IMR-90 (cell line): ENCODE measurements around the gene ARAP3. TPM values are rescaled to one million over a fixed set of nuclear protein-coding genes. Genes with fewer than 3 reads are reported as not detected.

Source experiments
- ATAC-seq: fragments of 200-7000 bp; cut with Tn5 transposase; 2 replicates; pipeline ENCODE4 v1.9.1; 2020; ENCODE audit warnings: low read depth, mild to moderate bottlenecking, moderate library complexity
- BruUV-seq: library from RNA; stranded (reverse); fragments of 400-500 nt; replicated peaks from 2 replicates; lab custom pipeline; 2021; lab: Mats Ljungman, UMichigan
- CTCF ChIA-PET: fragments of 300-600 bp; formaldehyde crosslinking; extraction: SDS; loops from one replicate; lab custom pipeline; 2021; ENCODE audit warnings: antibody characterized with exemption; lab: Yijun Ruan, JAX
- POLR2A ChIA-PET: fragments of 300-600 bp; sonication (Branson Sonifier 250); formaldehyde crosslinking; loops from one replicate; lab custom pipeline; 2022; ENCODE audit warnings: antibody characterized with exemption; ENCODE audit not compliant: unreplicated experiment; lab: Charles Lee
- DNase-seq: peaks from one replicate; pipeline ENCODE4 v3.0.0; 2013
- H2AFZ ChIP-seq: replicated peaks from 2 replicates; pipeline ENCODE3; 2013; ENCODE audit warnings: low read length, mild to moderate bottlenecking; ENCODE audit not compliant: poor library complexity
- H2AK5ac ChIP-seq: 2 replicates; pipeline ENCODE4 v1.6.1; 2013; ENCODE audit warnings: low read depth, low read length, inconsistent platforms
- H2AK9ac ChIP-seq: replicated peaks from 2 replicates; pipeline ENCODE3; 2013; ENCODE audit warnings: mild to moderate bottlenecking, low read depth, low read length, moderate library complexity; ENCODE audit not compliant: poor library complexity
- H2BK120ac ChIP-seq: 2 replicates; pipeline ENCODE4 v1.6.1; 2013; ENCODE audit warnings: low read depth, low read length, inconsistent platforms
- H2BK15ac ChIP-seq: 3 replicates; pipeline ENCODE4 v1.6.1; 2013; ENCODE audit warnings: low read depth, low read length, inconsistent platforms
- H2BK20ac ChIP-seq: 2 replicates; pipeline ENCODE4 v1.6.1; 2013; ENCODE audit warnings: low read depth, mild to moderate bottlenecking, inconsistent platforms, low read length, moderate library complexity
- H2BK5ac ChIP-seq: 2 replicates; pipeline ENCODE4 v1.6.1; 2013; ENCODE audit warnings: mild to moderate bottlenecking, low read depth, low read length, inconsistent platforms; ENCODE audit not compliant: poor library complexity, severe bottlenecking
- H3K14ac ChIP-seq: replicated peaks from 2 replicates; pipeline ENCODE4 v1.6.1; 2013; ENCODE audit warnings: low read depth, low read length, inconsistent platforms
- H3K18ac ChIP-seq: 2 replicates; pipeline ENCODE4 v1.6.1; 2013; ENCODE audit warnings: low read depth, low read length, control low read depth
- H3K23ac ChIP-seq: 2 replicates; pipeline ENCODE4 v1.6.1; 2013; ENCODE audit warnings: low read depth, low read length, inconsistent platforms
- H3K27ac ChIP-seq: 2 replicates; pipeline ENCODE4 v1.5.1; 2013; ENCODE audit warnings: mild to moderate bottlenecking, control low read depth, low read length; ENCODE audit not compliant: insufficient read depth
- H3K27me3 ChIP-seq: 2 replicates; pipeline ENCODE4 v1.6.1; 2013; ENCODE audit warnings: low read length; ENCODE audit not compliant: control insufficient read depth, insufficient read depth
- H3K36me3 ChIP-seq: 2 replicates; pipeline ENCODE4 v1.6.1; 2013; ENCODE audit warnings: low read length, mixed read lengths; ENCODE audit not compliant: control insufficient read depth, insufficient read depth
- H3K4ac ChIP-seq: 2 replicates; pipeline ENCODE4 v1.6.1; 2013; ENCODE audit warnings: low read depth, low read length, inconsistent platforms
- H3K4me1 ChIP-seq: 2 replicates; pipeline ENCODE4 v1.6.1; 2013; ENCODE audit warnings: low read length, mixed read lengths; ENCODE audit not compliant: control insufficient read depth, insufficient read depth
- H3K4me2 ChIP-seq: 2 replicates; pipeline ENCODE4 v1.6.1; 2013; ENCODE audit warnings: low read depth, mild to moderate bottlenecking, control low read depth, low read length, moderate library complexity
- H3K4me3 ChIP-seq: 2 replicates; pipeline ENCODE4 v1.5.1; 2013; ENCODE audit warnings: low read depth, mild to moderate bottlenecking, control low read depth, low read length, moderate library complexity; ENCODE audit not compliant: insufficient read depth
- H3K56ac ChIP-seq: 2 replicates; pipeline ENCODE4 v1.6.1; 2013; ENCODE audit warnings: low read length, inconsistent platforms; ENCODE audit not compliant: insufficient read depth; ENCODE audit errors: extremely low read depth
- H3K79me1 ChIP-seq, 2 experiments: 2 replicates each; pipeline ENCODE4 v1.6.1; 2013; ENCODE audit warnings: low read length in 2 of 2, inconsistent platforms in 1 of 2, low read depth in 1 of 2
- H3K9ac ChIP-seq: 2 replicates; pipeline ENCODE4 v1.6.1; 2013; ENCODE audit warnings: low read depth, low read length, control low read depth
- H3K9me1 ChIP-seq: 2 replicates; pipeline ENCODE4 v1.6.1; 2013; ENCODE audit warnings: low read length, inconsistent platforms; ENCODE audit not compliant: insufficient read depth
- H3K9me3 ChIP-seq: 2 replicates; pipeline ENCODE4 v1.6.1; 2013; ENCODE audit warnings: low read length; ENCODE audit not compliant: control insufficient read depth, insufficient read depth
- H4K20me1 ChIP-seq: 2 replicates; pipeline ENCODE4 v1.6.1; 2013; ENCODE audit warnings: low read length, inconsistent platforms; ENCODE audit not compliant: insufficient read depth
- H4K5ac ChIP-seq: 2 replicates; pipeline ENCODE4 v1.6.1; 2013; ENCODE audit warnings: mild to moderate bottlenecking, low read depth, low read length, control low read depth
- H4K8ac ChIP-seq, 2 experiments: 2 replicates each; pipeline ENCODE4 v1.6.1; 2013; ENCODE audit warnings: low read depth in 2 of 2, low read length in 2 of 2, control low read depth in 1 of 2, inconsistent platforms in 1 of 2
- H4K91ac ChIP-seq: 2 replicates; pipeline ENCODE4 v1.6.1; 2013; ENCODE audit warnings: low read depth, low read length, inconsistent platforms; ENCODE audit not compliant: insufficient read depth
- CTCF ChIP-seq: conservative IDR thresholded peaks from 2 replicates; pipeline ENCODE4 v1.5.1; 2012; ENCODE audit warnings: mild to moderate bottlenecking, low read depth, low read length, improper control_type of control experiment
- FOS ChIP-seq: fragments of 150-350 bp; IDR thresholded peaks from 2 replicates; pipeline ENCODE4 v1.6.1; 2016; ENCODE audit warnings: low read depth, low read length
- MAZ ChIP-seq: IDR thresholded peaks from 2 replicates; pipeline ENCODE4 v1.6.1; 2012; ENCODE audit warnings: low read depth, mild to moderate bottlenecking, low read length, improper control_type of control experiment, moderate library complexity, borderline replicate concordance
- MXI1 ChIP-seq: IDR thresholded peaks from 2 replicates; pipeline ENCODE4 v1.6.1; 2012; ENCODE audit warnings: low read depth, mild to moderate bottlenecking, low read length, moderate library complexity, borderline replicate concordance
- NFE2L2 ChIP-seq: fragments of 150-350 bp; IDR thresholded peaks from 2 replicates; pipeline ENCODE4 v1.6.1; 2016; ENCODE audit warnings: low read depth, mild to moderate bottlenecking, low read length
- RAD21 ChIP-seq: IDR thresholded peaks from 2 replicates; pipeline ENCODE4 v1.6.1; 2012; ENCODE audit warnings: low read length, improper control_type of control experiment
- RFX5 ChIP-seq: IDR thresholded peaks from 2 replicates; pipeline ENCODE4 v1.8.0; 2012; ENCODE audit warnings: low read depth, mild to moderate bottlenecking, low read length, moderate library complexity
- USF2 ChIP-seq: fragments of 150-350 bp; IDR thresholded peaks from 2 replicates; pipeline ENCODE4 v1.6.1; 2017; ENCODE audit warnings: mild to moderate bottlenecking, antibody characterized with exemption, low read length, low read depth
- WGBS, 2 experiments: methylation state at CpG; one replicate each; pipeline versions ENCODE4 v1.1.5 to v1.1.7; 2013; ENCODE audit warnings: missing lambda C conversion rate in 2 of 2; ENCODE audit not compliant: insufficient read length in 1 of 2; ENCODE audit errors: extremely low coverage in 2 of 2; 5-methylcytosine and 5-hydroxymethylcytosine counted together
- dilution Hi-C: fragments of 300-500 bp; cut with HindIII; formaldehyde crosslinking; loops from one replicate; pipeline ENCODE4 v1.14.3; 2018; ENCODE audit warnings: low sequenced_read_pairs; ENCODE audit not compliant: unreplicated experiment
- in situ Hi-C: fragments of 300-500 bp; cut with MboI; formaldehyde crosslinking; loops from 3 replicates; pipeline ENCODE4 v1.14.3; 2019; ENCODE audit warnings: low sequenced_read_pairs, inconsistent platforms, mixed read lengths
- intact Hi-C: fragments of 100-400 bp; cut with micrococcal nuclease; formaldehyde crosslinking; loops from 2 replicates; pipeline ENCODE4 v1.10.0; 2022
- polyA plus RNA-seq, 3 experiments: library from polyadenylated mRNA; depleted of rRNA; stranded (reverse); fragments of >200 nt; gene quantifications; 2 replicates each; pipeline ENCODE4 v1.2.3, GENCODE V29; 2012; ENCODE audit warnings: low replicate concordance in 1 of 3
- total RNA-seq: library from RNA; depleted of rRNA; stranded (reverse); fragments of >200 nt; gene quantifications from 2 replicates; pipeline ENCODE4 v1.2.3, GENCODE V29; 2012

The ARAP3 gene
- total and polyA plus RNA-seq, 2 of the 4 experiments (the other 2 are of a cell fraction): 2.2 to 6.9 TPM

- no peak overlapping the region for H2AK5ac ChIP-seq
- no peaks in the 10 kb centered on the region for H3K27me3 ChIP-seq
- no peak overlapping the region for H3K27ac ChIP-seq
- H3K56ac ChIP-seq: no peak overlapping the region
- no peak overlapping the region for H3K14ac ChIP-seq
- H4K20me1 ChIP-seq: peaks cover 29% of the 10 kb centered on the region
- intact Hi-C loops: no loop called here
- H3K4ac ChIP-seq: no peak overlapping the region
- H2BK15ac ChIP-seq: no peak overlapping the region
- CTCF ChIA-PET: interaction anchor here (1.4 to 1.8 kb wide), 2 partner anchors 14 to 42 kb away, joined by 4 to 7 read pairs; partner anchors contain the start of gene DIAPH1
- dilution Hi-C loops: no loop called here
- WGBS, 2 experiments: 90 to 100% methylated on average over 1 of the region's 5 CpGs
- no peak overlapping the region for H3K4me2 ChIP-seq
- BruUV-seq: no TSS peak
- no peak overlapping the region for H3K18ac ChIP-seq
- in situ Hi-C loops: no loop called here
- H3K9me1 ChIP-seq: peaks cover 40% of the 10 kb centered on the region
- H3K9me3 ChIP-seq: no peaks in the 10 kb centered on the region
- H3K79me1 ChIP-seq: peaks cover 41 to 60% of the 10 kb centered on the region in 2 experiments
- H2AK9ac ChIP-seq: no peak overlapping the region
- H2BK20ac ChIP-seq: no peak overlapping the region
- no peak overlapping the region for H2BK120ac ChIP-seq
- H2BK5ac ChIP-seq: no peak overlapping the region
- no peak overlapping the region for H3K9ac ChIP-seq
- no peak overlapping the region for H2AFZ ChIP-seq
- no peak overlapping the region for H4K5ac ChIP-seq
- no peak overlapping the region for H3K4me3 ChIP-seq
- no peak overlapping the region for H4K91ac ChIP-seq
- ATAC-seq: no peak
- H3K23ac ChIP-seq: no peak overlapping the region
- no peak overlapping the region for H4K8ac ChIP-seq
- peaks cover 20% of the 10 kb centered on the region for H3K36me3 ChIP-seq
- peaks cover 12% of the 10 kb centered on the region for H3K4me1 ChIP-seq
- DNase-seq: no peak
- TF ChIP-seq NFE2L2: no peak
- no peak for TF ChIP-seq MAZ
- no peak for TF ChIP-seq FOS
- TF ChIP-seq MXI1: no peak
- no peak for TF ChIP-seq RFX5
- TF ChIP-seq CTCF: no peak
- no peak for TF ChIP-seq RAD21
- no peak for TF ChIP-seq USF2
- POLR2A ChIA-PET: no interaction called here
These were observed 48.0 kb downstream of the ARAP3 start for GRCh38 chr5:141633871-141634561.
